ENCODE results near the gene SLC38A5. TPM values are rescaled to one million over a fixed set of nuclear protein-coding genes. Genes with fewer than 3 reads are reported as not detected.

Gene SLC38A5
- total and polyA plus RNA-seq, 9 of the 15 experiments (the other 6 are each of a cell fraction or from before 2014, with no cell fraction given) = 9.3 to 228 (median 142) TPM

- TF ChIP-seq CEBPZ (IDR thresholded peaks at IDR 0.05; ENCODE audit: borderline replicate concordance, low read depth, low read length) (no peak), TOE1 (IDR thresholded peaks at IDR 0.05; ENCODE audit: borderline replicate concordance) (peak; percentile 55; the same call in 1 of the 2 replicates), TOE1 (CRISPR knock-in tag; IDR thresholded peaks at IDR 0.05; ENCODE audit: borderline replicate concordance, low read depth) (no peak), ZNF124 (CRISPR knock-in tag; IDR thresholded peaks at IDR 0.05) (no peak), USF2 (CRISPR knock-in tag; IDR thresholded peaks at IDR 0.05) (no peak), ZC3H4 (CRISPR knock-in tag; IDR thresholded peaks at IDR 0.05; ENCODE audit: borderline replicate concordance) (no peak), RBFOX2 (IDR thresholded peaks at IDR 0.05; ENCODE audit: low read depth, low read length) (peak; percentile 59), TSHZ1 (CRISPR knock-in tag; IDR thresholded peaks at IDR 0.05) (no peak), NEUROD1 (IDR thresholded peaks at IDR 0.05; ENCODE audit: borderline replicate concordance, low read depth, low read length, partially characterized antibody) (peak; percentile 50), HDAC2 (IDR thresholded peaks at IDR 0.05) (no peak), FOS (IDR thresholded peaks at IDR 0.05; ENCODE audit: extremely low read depth, insufficient read length) (no peak), MTF1 (CRISPR knock-in tag; IDR thresholded peaks at IDR 0.05; ENCODE audit: borderline replicate concordance) (no peak), CREM (IDR thresholded peaks at IDR 0.05; ENCODE audit: low read depth) (0 out of 2 replicates have a peak, but pooled peaks have one; percentile 43), MAX (CRISPR knock-in tag; IDR thresholded peaks at IDR 0.05) (no peak), HNRNPH1 (optimal IDR thresholded peaks at IDR 0.05; ENCODE audit: low read depth, low read length) (no peak)
Observed at GRCh38 chrX:48508400-48509244, 38.6 kb upstream of the SLC38A5 start, which contains the start of gene PORCN (continued).

Data from K562 (cell line).